ENCODE results near the gene CD58.

GRCh38 chr1:116554924-116555323, 15.9 kb downstream of the CD58 start:
- TF ChIP-seq CTCF (IDR thresholded peaks at IDR 0.05) (no peak), POLR2A (IDR thresholded peaks at IDR 0.05) (no peak)
